ENCODE results near the gene KCNA4. TPM values are rescaled to one million over a fixed set of nuclear protein-coding genes. Genes with fewer than 3 reads are reported as not detected.
"Not testable (repeated sequence)": the region's sequence is repeated elsewhere in the genome, so short reads cannot be mapped to it uniquely, and the experiment has no call there.

The KCNA4 gene
- total RNA-seq, 2 donors from 2014 or later, result 0.17 TPM; not detected in 1

- no peak for DNase-seq
- H3K4me1 ChIP-seq, result no peaks in the 10 kb centered on the region
- no peaks in the 10 kb centered on the region for H3K27me3 ChIP-seq
- no peak overlapping the region for H3K4me3 ChIP-seq
- intact Hi-C loops (cut with DNase I), result no loop called here
- H3K27ac ChIP-seq, result no peak overlapping the region
- TF ChIP-seq, protein P1, sequence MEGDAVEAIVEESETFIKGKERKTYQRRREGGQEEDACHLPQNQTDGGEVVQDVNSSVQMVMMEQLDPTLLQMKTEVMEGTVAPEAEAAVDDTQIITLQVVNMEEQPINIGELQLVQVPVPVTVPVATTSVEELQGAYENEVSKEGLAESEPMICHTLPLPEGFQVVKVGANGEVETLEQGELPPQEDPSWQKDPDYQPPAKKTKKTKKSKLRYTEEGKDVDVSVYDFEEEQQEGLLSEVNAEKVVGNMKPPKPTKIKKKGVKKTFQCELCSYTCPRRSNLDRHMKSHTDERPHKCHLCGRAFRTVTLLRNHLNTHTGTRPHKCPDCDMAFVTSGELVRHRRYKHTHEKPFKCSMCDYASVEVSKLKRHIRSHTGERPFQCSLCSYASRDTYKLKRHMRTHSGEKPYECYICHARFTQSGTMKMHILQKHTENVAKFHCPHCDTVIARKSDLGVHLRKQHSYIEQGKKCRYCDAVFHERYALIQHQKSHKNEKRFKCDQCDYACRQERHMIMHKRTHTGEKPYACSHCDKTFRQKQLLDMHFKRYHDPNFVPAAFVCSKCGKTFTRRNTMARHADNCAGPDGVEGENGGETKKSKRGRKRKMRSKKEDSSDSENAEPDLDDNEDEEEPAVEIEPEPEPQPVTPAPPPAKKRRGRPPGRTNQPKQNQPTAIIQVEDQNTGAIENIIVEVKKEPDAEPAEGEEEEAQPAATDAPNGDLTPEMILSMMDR (IDR thresholded peaks at IDR 0.05), result no peak
- no peaks in the 10 kb centered on the region for H3K36me3 ChIP-seq
- H3K9ac ChIP-seq (ENCODE audit: low read depth in 2 of 2, low read length in 2 of 2), result no peak overlapping the region
- no peaks in the 10 kb centered on the region for H3K9me3 ChIP-seq
Measured at GRCh38 chr11:30045921-30046577, 29.2 kb upstream of the KCNA4 start.

DNA sequence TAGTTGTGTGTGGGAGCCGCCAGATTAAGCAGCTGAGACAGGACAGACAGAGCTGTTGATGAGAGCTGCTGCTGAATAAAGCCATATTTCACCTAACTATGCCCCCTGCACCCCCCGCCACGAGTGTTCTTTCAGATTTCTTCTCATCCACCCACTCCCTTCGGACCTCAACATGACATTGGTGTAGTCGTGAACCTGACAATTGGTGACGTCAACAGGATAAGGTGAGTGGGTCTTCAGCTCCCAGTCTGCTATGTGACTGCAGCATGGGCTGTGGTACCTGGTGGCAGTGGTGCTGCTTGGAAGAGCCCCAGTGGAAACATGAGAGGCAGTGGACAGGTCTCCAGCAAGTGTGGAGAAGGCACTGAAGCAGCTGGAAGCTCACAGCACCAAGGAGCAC, 28.3 kb upstream of the KCNA4 start:
- TF ChIP-seq, protein P1 (IDR thresholded peaks at IDR 0.05), result no peak
- Histone ChIP-seq H3K4me1 (no peaks in the 10 kb centered on the region), H3K27ac (no peak overlapping the region), H3K4me3 (no peak overlapping the region), H3K27me3 (no peaks in the 10 kb centered on the region), H3K9me3 (no peaks in the 10 kb centered on the region), H3K36me3 (no peaks in the 10 kb centered on the region), H3K9ac (ENCODE audit: low read depth in 2 of 2, low read length in 2 of 2) (no peak overlapping the region)
- intact Hi-C loops (cut with DNase I), result no loop called here
- no peak for DNase-seq

DNA sequence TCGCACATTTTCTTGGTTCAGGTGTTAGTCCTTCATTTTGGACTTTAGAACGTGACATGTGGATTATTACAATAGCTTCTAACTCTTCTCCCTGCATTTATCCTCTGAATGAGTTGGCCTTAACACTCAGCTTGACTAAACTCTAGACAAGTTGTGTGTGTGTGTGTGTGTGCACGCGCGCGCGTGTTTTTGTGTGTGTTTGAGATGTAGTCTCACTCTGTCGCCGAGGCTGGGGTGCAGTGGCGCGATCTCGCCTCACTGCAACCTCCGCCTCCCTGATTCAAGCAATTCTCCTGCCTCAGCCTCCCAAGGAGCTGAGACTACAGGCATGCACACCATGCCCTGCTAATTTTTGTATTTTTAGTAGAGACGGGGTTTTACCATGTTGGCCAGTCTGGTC, 24.3 kb upstream of the KCNA4 start:
- intact Hi-C loops (cut with DNase I), result no loop called here
- no peaks in the 10 kb centered on the region for H3K27me3 ChIP-seq
- TF ChIP-seq, protein P1 (IDR thresholded peaks at IDR 0.05), result no peak

DNA sequence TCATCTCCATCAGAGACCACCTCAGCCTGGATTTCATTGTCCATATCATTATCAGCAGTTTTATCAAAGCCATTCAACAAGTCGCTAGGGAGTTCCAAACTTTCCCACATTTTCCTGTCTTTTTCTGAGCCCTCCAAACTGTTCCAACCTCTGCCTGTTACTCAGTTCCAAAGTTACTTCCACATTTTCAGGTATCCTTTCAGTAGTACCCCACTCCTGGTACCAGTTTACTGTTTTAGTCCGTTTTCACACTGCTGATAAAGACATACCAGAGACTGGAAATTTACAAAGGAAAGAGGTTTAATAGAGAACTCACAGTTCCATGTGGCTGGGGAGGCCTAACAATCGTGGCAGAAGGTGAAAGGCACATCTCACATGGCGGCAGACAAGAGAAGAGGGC, 17.9 kb upstream of the KCNA4 start:
- H3K9ac ChIP-seq (ENCODE audit: low read depth in 2 of 2, low read length in 2 of 2); H3K4me3 ChIP-seq; H3K36me3 ChIP-seq; DNase-seq; H3K27ac ChIP-seq; H3K4me1 ChIP-seq; intact Hi-C loops (cut with DNase I); H3K9me3 ChIP-seq; H3K27me3 ChIP-seq: not testable (repeated sequence)

More for the DNA sequence above, 24.3 kb upstream of the KCNA4 start:
- H3K9ac ChIP-seq (ENCODE audit: low read depth in 2 of 2, low read length in 2 of 2), result no peak overlapping the region
- H3K36me3 ChIP-seq, result no peaks in the 10 kb centered on the region
- no peak overlapping the region for H3K27ac ChIP-seq
- H3K4me3 ChIP-seq, result no peak overlapping the region
- no peaks in the 10 kb centered on the region for H3K4me1 ChIP-seq
- H3K9me3 ChIP-seq, result no peaks in the 10 kb centered on the region
- no peak for DNase-seq

DNA sequence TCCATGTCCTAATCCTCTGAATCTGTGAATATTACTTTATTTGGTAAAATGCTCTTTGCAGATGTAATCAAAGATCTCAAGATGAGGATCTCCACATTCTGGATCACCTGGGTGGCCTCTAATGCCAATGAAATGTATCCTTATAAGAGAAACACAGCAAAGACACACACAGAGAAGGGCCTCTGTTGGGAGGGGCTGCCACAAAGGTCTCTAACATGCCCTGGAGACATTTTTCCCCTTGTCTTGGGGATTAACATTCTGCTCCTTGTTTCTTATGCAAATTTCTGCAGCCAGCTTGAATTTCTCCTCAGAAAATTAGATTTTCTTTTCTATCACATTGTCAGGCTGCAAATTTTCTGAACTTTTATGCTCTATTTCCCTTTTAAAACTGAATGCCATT, 17.3 kb upstream of the KCNA4 start:
- H3K27ac ChIP-seq; H3K9ac ChIP-seq (ENCODE audit: low read depth in 2 of 2, low read length in 2 of 2); intact Hi-C loops (cut with DNase I); H3K9me3 ChIP-seq; DNase-seq; H3K4me1 ChIP-seq; H3K36me3 ChIP-seq; H3K27me3 ChIP-seq; H3K4me3 ChIP-seq: not testable (repeated sequence)

DNA sequence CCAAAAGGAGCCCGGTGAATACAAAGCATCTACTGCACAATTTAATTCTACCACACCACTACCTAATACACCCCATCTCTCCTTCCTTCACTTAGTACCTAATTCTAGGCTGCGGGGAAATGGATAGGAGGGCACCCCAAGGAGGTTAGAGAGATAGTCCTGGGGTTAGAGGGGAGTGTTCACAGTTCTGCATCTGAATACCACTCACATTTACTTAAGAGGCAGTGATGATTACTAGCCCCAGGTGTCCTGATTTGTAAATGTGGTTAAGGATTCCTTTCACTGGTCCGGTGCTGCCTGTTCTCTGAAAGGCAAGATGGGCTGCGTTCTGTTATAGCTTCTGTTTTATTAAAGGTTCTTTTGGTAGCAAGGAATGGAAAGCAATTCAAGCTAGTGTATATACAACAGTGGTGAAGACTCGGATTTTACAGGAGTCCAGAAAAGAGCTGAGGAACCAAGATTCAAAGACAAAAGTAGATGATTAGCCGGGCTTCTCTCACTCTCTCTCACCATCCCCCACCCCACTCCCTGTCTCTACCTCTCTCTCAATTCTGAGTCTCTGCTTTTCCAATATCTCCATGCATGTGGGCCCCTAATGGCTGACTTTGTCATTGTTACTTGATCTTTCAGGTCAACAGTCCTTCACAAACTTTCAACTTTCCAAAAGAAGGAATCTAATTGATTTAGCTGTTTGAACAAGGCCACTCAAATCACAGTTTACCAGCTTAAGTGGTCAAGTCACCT, 8.7 kb upstream of the KCNA4 start:
- Histone ChIP-seq H3K36me3 (no peaks in the 10 kb centered on the region), H3K27ac (no peak overlapping the region), H3K4me1 (no peaks in the 10 kb centered on the region), H3K9ac (ENCODE audit: low read depth in 2 of 2, low read length in 2 of 2) (no peak overlapping the region), H3K27me3 (no peaks in the 10 kb centered on the region), H3K9me3 (no peaks in the 10 kb centered on the region), H3K4me3 (no peak overlapping the region)
- TF ChIP-seq, protein P1 (IDR thresholded peaks at IDR 0.05), result no peak
- intact Hi-C loops (cut with DNase I), result no loop called here
- DNase-seq, result no peak
